ENCODE results near the gene BAHD1. TPM values are rescaled to one million over a fixed set of nuclear protein-coding genes. Genes with fewer than 3 reads are reported as not detected.

The BAHD1 gene
- total and polyA plus RNA-seq, 2 donors (not counting 1 experiment from before 2014, with no cell fraction given), result 15.0 to 34.7 TPM

DNA sequence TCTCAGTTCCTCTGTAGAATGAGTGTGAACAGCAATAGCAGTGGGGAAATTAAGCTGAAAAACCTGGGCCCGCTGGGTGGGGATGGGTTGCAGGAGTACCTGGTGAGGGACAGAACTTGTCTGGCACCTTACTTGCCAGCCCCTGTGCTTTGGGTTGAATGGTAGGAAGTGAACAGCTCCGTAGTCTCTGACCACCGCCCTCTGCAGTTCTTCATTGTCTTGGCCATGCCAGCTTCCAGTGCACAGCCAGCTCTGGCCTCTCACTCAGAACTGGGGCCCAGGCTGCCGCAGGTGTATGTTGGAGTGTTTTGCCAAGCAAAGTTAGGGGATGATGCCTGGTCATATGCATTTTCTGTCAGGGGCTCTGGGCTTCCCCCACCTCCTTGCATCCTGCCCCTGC is 16.0 kb downstream of the BAHD1 start:
- TF ChIP-seq EZH2 (IDR thresholded peaks at IDR 0.05; ENCODE audit: borderline replicate concordance, insufficient read depth, low read depth, low read length, poor library complexity, severe bottlenecking), result no peak
- TF ChIP-seq, protein P1, sequence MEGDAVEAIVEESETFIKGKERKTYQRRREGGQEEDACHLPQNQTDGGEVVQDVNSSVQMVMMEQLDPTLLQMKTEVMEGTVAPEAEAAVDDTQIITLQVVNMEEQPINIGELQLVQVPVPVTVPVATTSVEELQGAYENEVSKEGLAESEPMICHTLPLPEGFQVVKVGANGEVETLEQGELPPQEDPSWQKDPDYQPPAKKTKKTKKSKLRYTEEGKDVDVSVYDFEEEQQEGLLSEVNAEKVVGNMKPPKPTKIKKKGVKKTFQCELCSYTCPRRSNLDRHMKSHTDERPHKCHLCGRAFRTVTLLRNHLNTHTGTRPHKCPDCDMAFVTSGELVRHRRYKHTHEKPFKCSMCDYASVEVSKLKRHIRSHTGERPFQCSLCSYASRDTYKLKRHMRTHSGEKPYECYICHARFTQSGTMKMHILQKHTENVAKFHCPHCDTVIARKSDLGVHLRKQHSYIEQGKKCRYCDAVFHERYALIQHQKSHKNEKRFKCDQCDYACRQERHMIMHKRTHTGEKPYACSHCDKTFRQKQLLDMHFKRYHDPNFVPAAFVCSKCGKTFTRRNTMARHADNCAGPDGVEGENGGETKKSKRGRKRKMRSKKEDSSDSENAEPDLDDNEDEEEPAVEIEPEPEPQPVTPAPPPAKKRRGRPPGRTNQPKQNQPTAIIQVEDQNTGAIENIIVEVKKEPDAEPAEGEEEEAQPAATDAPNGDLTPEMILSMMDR (IDR thresholded peaks at IDR 0.05), result no peak
- Mint-ChIP-seq H3K27ac (no peak overlapping the region), H3K27me3 (no peaks in the 10 kb centered on the region), H3K4me3 (no peak overlapping the region), H3K9me3 (ENCODE audit: insufficient read depth) (no peaks in the 10 kb centered on the region), H3K4me1 (peaks cover 40% of the 10 kb centered on the region)
- Histone ChIP-seq H3K4me3 (ENCODE audit: control extremely low read depth in 1 of 5, extremely low read depth in 1 of 5, insufficient read depth in 1 of 5, low read depth in 2 of 5, low read length in 4 of 5) (no peak overlapping the region), H3K4me1 (ENCODE audit: control insufficient read depth in 2 of 2, insufficient read depth in 2 of 2, low read length in 2 of 2) (peaks cover 26 to 34% of the 10 kb centered on the region in 2 donors), H3K27me3 (replicated peaks in 1 of 4; ENCODE audit: control extremely low read depth in 1 of 4, control insufficient read depth in 3 of 4, insufficient read depth in 4 of 4, low read length in 3 of 4) (no peaks in the 10 kb centered on the region), H3K4me2 (replicated peaks; ENCODE audit: low read depth, low read length, poor library complexity, severe bottlenecking) (no peak overlapping the region), H3K9ac (ENCODE audit: low read length) (no peak overlapping the region), H3K27ac (ENCODE audit: low read length in 2 of 2) (no peak overlapping the region), H4K20me1 (ENCODE audit: control insufficient read depth, insufficient read depth, low read length, poor library complexity, severe bottlenecking) (peaks cover 90% of the 10 kb centered on the region), H3K79me2 (ENCODE audit: control insufficient read depth, insufficient read depth, low read length) (peaks cover 86% of the 10 kb centered on the region), H3K9me3 (ENCODE audit: control extremely low read depth in 1 of 3, control insufficient read depth in 2 of 3, insufficient read depth in 1 of 3, low read length in 2 of 3) (no peaks in the 10 kb centered on the region), H3K36me3 (replicated peaks in 1 of 2; ENCODE audit: control extremely low read depth in 1 of 2, control insufficient read depth in 1 of 2, extremely low read depth in 1 of 2, insufficient read depth in 2 of 2, low read length in 1 of 2) (peaks cover 0 to 23% of the 10 kb centered on the region in 2 experiments), H2AFZ (ENCODE audit: insufficient read depth, low read depth, low read length, poor library complexity, severe bottlenecking) (no peak overlapping the region)
- WGBS (ENCODE audit: insufficient coverage), result 94% methylated on average over 3 of the region's 4 CpGs
- ATAC-seq (ENCODE audit: low read depth), result no peak
- CTCF ChIA-PET, result interaction anchor here (1.2 kb wide), 1 partner anchor 12 kb away, joined by 3 read pairs; no protein-coding TSS in a partner anchor
- no peak for DNase-seq
- POLR2A ChIA-PET, result interaction anchor here (0.6 kb wide), 1 partner anchor 357 kb away, joined by 3 read pairs; no protein-coding TSS in a partner anchor
- intact Hi-C loops (cut with micrococcal nuclease), result no loop called here

- H4K20me1 ChIP-seq (ENCODE audit: control insufficient read depth, insufficient read depth, low read length, poor library complexity, severe bottlenecking), result peaks cover 71% of the 10 kb centered on the region
- WGBS (ENCODE audit: insufficient coverage), result 98% methylated on average over 36 of the region's 37 CpGs
- no peak for TF ChIP-seq EZH2 (IDR thresholded peaks at IDR 0.05; ENCODE audit: borderline replicate concordance, insufficient read depth, low read depth, low read length, poor library complexity, severe bottlenecking)
- TF ChIP-seq, protein P1 (IDR thresholded peaks at IDR 0.05), result no peak
- intact Hi-C loops (cut with micrococcal nuclease), result no loop called here
- H3K9me3 ChIP-seq (ENCODE audit: control extremely low read depth in 1 of 3, control insufficient read depth in 2 of 3, insufficient read depth in 1 of 3, low read length in 2 of 3), result no peaks in the 10 kb centered on the region
- peaks cover 8 to 15% of the 10 kb centered on the region in 2 donors for H3K4me1 ChIP-seq (ENCODE audit: control insufficient read depth in 2 of 2, insufficient read depth in 2 of 2, low read length in 2 of 2)
- peaks cover 66% of the 10 kb centered on the region for H3K79me2 ChIP-seq (ENCODE audit: control insufficient read depth, insufficient read depth, low read length)
- no peaks in the 10 kb centered on the region for H3K27me3 Mint-ChIP-seq
- no peaks in the 10 kb centered on the region for H3K27me3 ChIP-seq (replicated peaks in 1 of 4; ENCODE audit: control extremely low read depth in 1 of 4, control insufficient read depth in 3 of 4, insufficient read depth in 4 of 4, low read length in 3 of 4)
- H3K4me3 Mint-ChIP-seq, result no peak overlapping the region
- no peak overlapping the region for H3K4me2 ChIP-seq (replicated peaks; ENCODE audit: low read depth, low read length, poor library complexity, severe bottlenecking)
- peaks cover 20% of the 10 kb centered on the region for H3K4me1 Mint-ChIP-seq
- H3K4me3 ChIP-seq (ENCODE audit: control extremely low read depth in 1 of 5, extremely low read depth in 1 of 5, insufficient read depth in 1 of 5, low read depth in 2 of 5, low read length in 4 of 5), result no peak overlapping the region
- ChIA-PET POLR2A (no interaction called here), CTCF (no interaction called here)
- DNase-seq (no peak), ATAC-seq (ENCODE audit: low read depth) (no peak)
- no peak overlapping the region for H2AFZ ChIP-seq (ENCODE audit: insufficient read depth, low read depth, low read length, poor library complexity, severe bottlenecking)
- H3K27ac ChIP-seq (ENCODE audit: low read length in 2 of 2), result no peak overlapping the region
- no peak overlapping the region for H3K27ac Mint-ChIP-seq
- H3K9me3 Mint-ChIP-seq (ENCODE audit: insufficient read depth), result no peaks in the 10 kb centered on the region
- H3K9ac ChIP-seq (ENCODE audit: low read length), result no peak overlapping the region
- peaks cover 0 to 39% of the 10 kb centered on the region in 2 experiments for H3K36me3 ChIP-seq (replicated peaks in 1 of 2; ENCODE audit: control extremely low read depth in 1 of 2, control insufficient read depth in 1 of 2, extremely low read depth in 1 of 2, insufficient read depth in 2 of 2, low read length in 1 of 2)
Measured at GRCh38 chr15:40458495-40459371, 18.0 kb downstream of the BAHD1 start.

All from B cell (primary cell).